Neural cell (in vitro differentiated cells): ENCODE measurements around the gene SIAE. TPM values are rescaled to one million over a fixed set of nuclear protein-coding genes. Genes with fewer than 3 reads are reported as not detected.

Source experiments
- H2AFZ ChIP-seq: fragments of 200-600, 300-800 bp; sonication (generic), shearing (Covaris generic); 2 replicates; pipeline ENCODE4 v1.6.0; 2014; ENCODE audit warnings: low read depth, mild to moderate bottlenecking, antibody characterized with exemption, low read length, moderate library complexity
- H3F3A ChIP-seq: fragments of 200-600 bp; shearing (Covaris generic); 2 replicates; pipeline ENCODE4 v1.6.1; 2016; ENCODE audit warnings: mild to moderate bottlenecking, moderate library complexity, mixed read lengths, antibody characterized with exemption, low read length; ENCODE audit not compliant: insufficient read depth, poor library complexity, severe bottlenecking
- H3K27ac ChIP-seq: fragments of 200-600, 300-800 bp; sonication (generic), shearing (Covaris generic); 2 replicates; pipeline ENCODE4 v1.5.1; 2014; ENCODE audit warnings: mild to moderate bottlenecking, low read length, moderate library complexity
- H3K27me3 ChIP-seq: fragments of 300-800, 200-600 bp; sonication (generic), shearing (Covaris generic); 2 replicates; pipeline ENCODE4 v1.6.0; 2014; ENCODE audit warnings: mild to moderate bottlenecking, low read depth, low read length, moderate library complexity; ENCODE audit not compliant: insufficient read depth
- H3K36me3 ChIP-seq: fragments of 300-800, 200-600 bp; sonication (generic), shearing (Covaris generic); 2 replicates; pipeline ENCODE4 v1.5.1; 2014; ENCODE audit warnings: mild to moderate bottlenecking, antibody characterized with exemption, low read length, moderate library complexity; ENCODE audit not compliant: insufficient read depth
- H3K4me2 ChIP-seq: fragments of 300-800, 200-600 bp; sonication (generic), shearing (Covaris generic); 2 replicates; pipeline ENCODE4 v1.6.0; 2014; ENCODE audit warnings: mild to moderate bottlenecking, low read length
- H3K4me3 ChIP-seq: fragments of 300-800, 200-600 bp; sonication (generic), shearing (Covaris generic); 2 replicates; pipeline ENCODE4 v1.5.1; 2014; ENCODE audit warnings: mild to moderate bottlenecking, low read length, moderate library complexity
- H3K79me2 ChIP-seq: fragments of 200-600 bp; shearing (Covaris generic); replicated peaks from 2 replicates; pipeline ENCODE4 v1.6.0; 2014; ENCODE audit warnings: mild to moderate bottlenecking, low read length, moderate library complexity; ENCODE audit not compliant: insufficient read depth
- H3K9ac ChIP-seq: fragments of 300-800, 200-600 bp; sonication (generic), shearing (Covaris generic); 2 replicates; pipeline ENCODE4 v1.6.1; 2016; ENCODE audit warnings: mild to moderate bottlenecking, low read length, mixed read lengths
- H3K9me2 ChIP-seq: fragments of 200-600 bp; shearing (Covaris generic); 2 replicates; pipeline ENCODE4 v1.6.1; 2016; ENCODE audit warnings: mild to moderate bottlenecking, low read length, mixed read lengths; ENCODE audit not compliant: insufficient read depth
- H3K9me3 ChIP-seq: fragments of 200-600, 300-800 bp; sonication (generic), shearing (Covaris generic); 2 replicates; pipeline ENCODE4 v1.6.1; 2016; ENCODE audit warnings: mild to moderate bottlenecking, mixed run types, low read length, moderate library complexity, mixed read lengths
- H4K20me1 ChIP-seq: fragments of 200-600 bp; shearing (Covaris generic); 2 replicates; pipeline ENCODE4 v1.6.1; 2016; ENCODE audit warnings: mild to moderate bottlenecking, mixed run types; ENCODE audit not compliant: insufficient read depth
- EP300 ChIP-seq: fragments of 450-650 bp; conservative IDR thresholded peaks from 2 replicates; pipeline ENCODE4 v1.6.1; 2014; ENCODE audit warnings: antibody characterized with exemption, mild to moderate bottlenecking, moderate library complexity; ENCODE audit not compliant: poor library complexity, severe bottlenecking
- EZH2 ChIP-seq: fragments of 200-600, 300-800 bp; shearing (Covaris generic), sonication (generic); IDR thresholded peaks from 2 replicates; pipeline ENCODE4 v1.6.1; 2014; ENCODE audit warnings: antibody characterized with exemption, low read length, borderline replicate concordance, mild to moderate bottlenecking; ENCODE audit not compliant: insufficient read depth, poor library complexity, severe bottlenecking
- MXI1 ChIP-seq: fragments of 450-650 bp; conservative IDR thresholded peaks from 2 replicates; pipeline ENCODE4 v1.6.1; 2014; ENCODE audit warnings: antibody characterized with exemption, mild to moderate bottlenecking; ENCODE audit not compliant: poor library complexity, severe bottlenecking
- POLR2AphosphoS5 ChIP-seq: IDR thresholded peaks from 2 replicates; pipeline ENCODE4 v1.6.1; 2012
- RAD21 ChIP-seq: fragments of 450-650 bp; conservative IDR thresholded peaks from 2 replicates; pipeline ENCODE4 v1.6.1; 2014; ENCODE audit warnings: antibody characterized with exemption, mild to moderate bottlenecking, moderate library complexity
- REST ChIP-seq: IDR thresholded peaks from 2 replicates; pipeline ENCODE4 v1.6.1; 2012; ENCODE audit warnings: borderline replicate concordance
- SMC3 ChIP-seq: fragments of 450-650 bp; conservative IDR thresholded peaks from 2 replicates; pipeline ENCODE4 v1.6.1; 2014; ENCODE audit warnings: antibody characterized with exemption, mild to moderate bottlenecking, moderate library complexity; ENCODE audit not compliant: poor library complexity
- TAF1 ChIP-seq: IDR thresholded peaks from 2 replicates; pipeline ENCODE4 v1.6.1; 2012; ENCODE audit warnings: low read depth
- polyA plus RNA-seq: library from polyadenylated mRNA; depleted of rRNA; stranded (reverse); fragments of >200 nt; gene quantifications from 2 replicates; pipeline ENCODE4 v1.2.3, GENCODE V29; 2014
- TF ChIP-seq, protein P1 (sequence below): fragments of 450-650 bp; IDR thresholded peaks from 2 replicates; pipeline ENCODE4 v1.5.1; 2014; ENCODE audit warnings: antibody characterized with exemption, mild to moderate bottlenecking, moderate library complexity; ENCODE audit not compliant: poor library complexity, severe bottlenecking

SIAE gene
- polyA plus RNA-seq, 1 donor from 2014 or later, result 4.0 TPM

- Histone ChIP-seq H3K4me2 (no peak overlapping the region), H3K4me3 (no peak overlapping the region), H3K9me3 (no peaks in the 10 kb centered on the region), H4K20me1 (no peaks in the 10 kb centered on the region), H2AFZ (no peak overlapping the region), H3K27ac (no peak overlapping the region), H3K36me3 (peaks cover 10% of the 10 kb centered on the region), H3K9ac (no peak overlapping the region), H3K27me3 (no peaks in the 10 kb centered on the region), H3F3A (no peaks in the 10 kb centered on the region), H3K79me2 (no peaks in the 10 kb centered on the region), H3K9me2 (no peaks in the 10 kb centered on the region)
- TF ChIP-seq RAD21 (no peak), EP300 (no peak), TAF1 (no peak), REST (no peak), EZH2 (no peak)
These were observed 37.6 kb downstream of the SIAE start for GRCh38 chr11:124635932-124636331.

- Histone ChIP-seq H3K36me3 (peaks cover 19% of the 10 kb centered on the region), H4K20me1 (no peaks in the 10 kb centered on the region), H2AFZ (no peak overlapping the region), H3K79me2 (no peaks in the 10 kb centered on the region), H3K9ac (no peak overlapping the region), H3K27ac (no peak overlapping the region), H3K9me3 (no peaks in the 10 kb centered on the region), H3F3A (no peaks in the 10 kb centered on the region), H3K4me2 (no peak overlapping the region), H3K9me2 (no peaks in the 10 kb centered on the region), H3K4me3 (no peak overlapping the region), H3K27me3 (no peaks in the 10 kb centered on the region)
- TF ChIP-seq RAD21 (no peak), TAF1 (no peak), POLR2AphosphoS5 (no peak), MXI1 (no peak), REST (no peak), EP300 (no peak), EZH2 (no peak), SMC3 (no peak)
- TF ChIP-seq, protein P1, sequence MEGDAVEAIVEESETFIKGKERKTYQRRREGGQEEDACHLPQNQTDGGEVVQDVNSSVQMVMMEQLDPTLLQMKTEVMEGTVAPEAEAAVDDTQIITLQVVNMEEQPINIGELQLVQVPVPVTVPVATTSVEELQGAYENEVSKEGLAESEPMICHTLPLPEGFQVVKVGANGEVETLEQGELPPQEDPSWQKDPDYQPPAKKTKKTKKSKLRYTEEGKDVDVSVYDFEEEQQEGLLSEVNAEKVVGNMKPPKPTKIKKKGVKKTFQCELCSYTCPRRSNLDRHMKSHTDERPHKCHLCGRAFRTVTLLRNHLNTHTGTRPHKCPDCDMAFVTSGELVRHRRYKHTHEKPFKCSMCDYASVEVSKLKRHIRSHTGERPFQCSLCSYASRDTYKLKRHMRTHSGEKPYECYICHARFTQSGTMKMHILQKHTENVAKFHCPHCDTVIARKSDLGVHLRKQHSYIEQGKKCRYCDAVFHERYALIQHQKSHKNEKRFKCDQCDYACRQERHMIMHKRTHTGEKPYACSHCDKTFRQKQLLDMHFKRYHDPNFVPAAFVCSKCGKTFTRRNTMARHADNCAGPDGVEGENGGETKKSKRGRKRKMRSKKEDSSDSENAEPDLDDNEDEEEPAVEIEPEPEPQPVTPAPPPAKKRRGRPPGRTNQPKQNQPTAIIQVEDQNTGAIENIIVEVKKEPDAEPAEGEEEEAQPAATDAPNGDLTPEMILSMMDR, result no peak
These were observed 40.2 kb downstream of the SIAE start for GRCh38 chr11:124633355-124633754.
